Brain microvascular endothelial cell (primary cell): ENCODE data around the gene DMAC2L.

Experiments
- DNase-seq: peaks from one replicate; pipeline ENCODE4 v3.0.0-alpha.2; 2020
- H3K27ac ChIP-seq: fragments of 250-450 bp; sonication (Bioruptor Pico); 2 replicates; pipeline ENCODE4 v1.5.1; 2020; ENCODE audit warnings: mild to moderate bottlenecking, moderate library complexity
- H3K27me3 ChIP-seq: fragments of 250-450 bp; sonication (Bioruptor Pico); replicated peaks from 2 replicates; pipeline ENCODE4 v1.5.1; 2020; ENCODE audit warnings: mild to moderate bottlenecking
- H3K36me3 ChIP-seq: fragments of 250-450 bp; sonication (Bioruptor Pico); replicated peaks from 2 replicates; pipeline ENCODE4 v1.5.1; 2020; ENCODE audit warnings: mild to moderate bottlenecking
- H3K4me3 ChIP-seq: 2 replicates; pipeline ENCODE4 v1.5.1; 2011; ENCODE audit warnings: low read depth, mild to moderate bottlenecking, control low read depth, low read length, moderate library complexity
- CTCF ChIP-seq: IDR thresholded peaks from 2 replicates; pipeline ENCODE4 v1.5.1; 2011; ENCODE audit warnings: low read depth, mild to moderate bottlenecking, moderate library complexity, low read length, control low read depth, inconsistent platforms; ENCODE audit errors: missing control alignments
- in situ Hi-C: cut with HindIII; loops from 2 replicates; pipeline ENCODE4 v1.10.0; 2017; ENCODE audit warnings: low sequenced_read_pairs, low pct_ligation_motif_present

Gene DMAC2L, protein sequence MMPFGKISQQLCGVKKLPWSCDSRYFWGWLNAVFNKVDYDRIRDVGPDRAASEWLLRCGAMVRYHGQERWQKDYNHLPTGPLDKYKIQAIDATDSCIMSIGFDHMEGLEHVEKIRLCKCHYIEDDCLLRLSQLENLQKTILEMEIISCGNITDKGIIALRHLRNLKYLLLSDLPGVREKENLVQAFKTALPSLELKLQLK

DNA sequence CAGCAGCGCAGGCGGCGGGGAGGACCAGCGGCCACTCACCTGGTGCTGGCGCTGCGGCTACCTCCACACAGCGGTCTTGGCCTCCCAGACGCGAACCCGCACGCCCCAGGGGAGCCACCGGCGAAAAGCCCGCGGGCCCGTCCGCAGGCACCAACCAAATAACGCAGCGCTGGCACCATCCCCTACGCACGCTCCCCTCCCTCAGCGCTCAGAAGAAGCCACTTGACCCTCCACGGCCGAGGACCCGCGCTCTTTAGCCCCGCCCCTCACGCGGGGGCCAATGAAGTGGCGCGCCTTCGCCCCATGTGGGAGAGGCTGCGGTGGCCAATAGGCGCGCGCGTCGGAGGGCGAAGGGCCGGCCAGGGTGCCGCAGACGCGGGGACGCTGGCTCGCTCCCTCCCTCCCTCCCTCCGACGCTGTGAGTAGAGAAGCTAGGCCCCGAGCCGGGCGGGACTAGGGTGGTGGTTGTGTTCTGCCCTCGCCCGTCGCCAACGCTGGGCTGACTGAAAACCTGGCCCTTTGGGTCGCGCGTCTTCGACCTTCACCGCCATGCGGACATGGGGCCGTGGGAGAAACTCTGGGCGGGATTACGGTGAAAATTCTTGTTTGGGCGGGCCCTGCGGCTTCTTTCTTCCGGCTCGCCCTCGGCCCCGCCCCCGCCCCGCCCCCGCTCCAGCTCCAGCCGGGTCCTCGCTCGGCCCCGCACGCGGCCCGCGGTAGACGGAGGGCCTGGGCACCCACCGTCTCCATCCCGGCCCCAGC, at the start of gene DMAC2L, which contains the start of gene L2HGDH:
TSS of gene DMAC2L (plus strand) at position 353 of the 762 bp plus-strand sequence. CDS start 9,164 bp downstream, outside the sequence.
TSS of gene L2HGDH (minus strand) at position 258 of the 762 bp plus-strand sequence. CDS start at position 179, 79 bp downstream.
- in situ Hi-C loops: no loop called here
- Histone ChIP-seq H3K36me3 (peaks cover 3% of the 10 kb centered on the region), H3K27me3 (no peaks in the 10 kb centered on the region), H3K4me3 (peak within 1 kb of the TSS; percentile 89), H3K27ac (peak within 1 kb of the TSS; percentile 89)
- peak; percentile 83 for DNase-seq
- no peak for TF ChIP-seq CTCF

DNA sequence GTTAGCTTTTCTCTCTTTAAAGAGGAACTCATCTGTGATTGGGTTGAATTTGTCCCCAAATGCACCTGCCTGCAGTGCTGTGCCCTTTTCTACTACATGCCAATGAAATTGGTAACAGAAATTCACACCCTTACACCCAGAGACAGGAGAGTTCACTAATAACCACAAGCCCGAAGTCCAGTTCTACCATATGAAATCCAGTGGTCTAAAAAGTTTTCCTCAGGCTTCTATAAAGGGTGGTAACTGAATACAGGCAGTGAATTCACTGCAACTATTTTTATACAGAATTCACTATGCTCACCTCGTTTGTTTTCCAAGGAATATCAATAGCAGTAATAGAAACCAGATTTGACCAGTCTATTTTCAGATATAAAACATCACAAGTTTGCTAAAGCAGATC, 49.3 kb upstream of the DMAC2L start:
- H3K27me3 ChIP-seq: no peaks in the 10 kb centered on the region
- H3K36me3 ChIP-seq: no peaks in the 10 kb centered on the region
- H3K4me3 ChIP-seq: no peak overlapping the region
- DNase-seq: no peak
- H3K27ac ChIP-seq: no peak overlapping the region
- in situ Hi-C loops: no loop called here
- TF ChIP-seq CTCF: no peak

DNA sequence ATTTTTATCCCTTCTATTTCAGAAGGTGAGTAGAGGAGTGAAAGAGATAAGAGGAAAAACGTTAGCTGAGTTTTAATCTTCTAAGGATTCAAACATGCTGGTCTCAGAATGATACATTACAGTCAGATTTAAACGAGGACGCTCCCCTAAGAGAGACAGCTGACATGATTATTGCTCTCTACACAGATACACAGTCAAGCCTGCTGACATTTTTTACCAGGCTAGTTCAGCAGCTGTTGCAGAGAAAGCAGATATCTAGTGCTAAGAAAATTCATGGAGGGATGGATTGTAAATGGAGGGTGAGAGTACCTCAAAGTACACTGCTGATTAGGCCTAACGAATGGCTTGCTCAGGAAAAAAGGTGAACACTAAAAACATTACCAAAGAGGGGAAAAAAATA, 48.8 kb upstream of the DMAC2L start:
- no peak overlapping the region for H3K4me3 ChIP-seq
- no peak for DNase-seq
- in situ Hi-C loops: no loop called here
- no peak overlapping the region for H3K27ac ChIP-seq
- no peak for TF ChIP-seq CTCF
- H3K36me3 ChIP-seq: no peaks in the 10 kb centered on the region
- H3K27me3 ChIP-seq: no peaks in the 10 kb centered on the region

DNA sequence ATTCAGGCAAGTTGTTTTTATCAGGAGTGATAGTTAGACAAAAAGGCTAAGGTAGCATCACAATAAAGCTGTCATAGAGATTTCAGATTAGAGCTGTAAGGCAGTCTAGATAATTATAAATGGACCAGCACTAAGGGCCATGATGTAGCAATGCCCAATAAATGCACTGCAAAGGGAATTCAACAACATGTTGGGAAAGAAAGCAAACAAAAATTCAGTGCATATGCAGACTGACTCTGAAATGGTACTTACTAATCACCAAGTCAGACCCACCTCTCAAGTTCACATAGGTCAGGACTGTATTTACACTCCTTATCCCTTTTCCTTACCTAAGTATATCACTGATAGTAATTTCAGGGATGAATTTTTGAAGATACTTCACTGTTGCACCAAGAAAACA, 47.1 kb upstream of the DMAC2L start:
- Histone ChIP-seq H3K27me3 (no peaks in the 10 kb centered on the region), H3K36me3 (no peaks in the 10 kb centered on the region), H3K27ac (no peak overlapping the region), H3K4me3 (no peak overlapping the region)
- no peak for DNase-seq
- in situ Hi-C loops: no loop called here
- TF ChIP-seq CTCF: no peak

GRCh38 chr14:50270932-50271331, 41.2 kb upstream of the DMAC2L start:
- Histone ChIP-seq H3K27ac (no peak overlapping the region), H3K36me3 (no peaks in the 10 kb centered on the region), H3K4me3 (no peak overlapping the region), H3K27me3 (no peaks in the 10 kb centered on the region)
- TF ChIP-seq CTCF: no peak
- in situ Hi-C loops: no loop called here
- DNase-seq: no peak
